RPMI7951 (cell line): ENCODE data around the gene RXRA. TPM values are rescaled to one million over a fixed set of nuclear protein-coding genes. Genes with fewer than 3 reads are reported as not detected.

Experiments
- total RNA-seq: library from RNA; depleted of rRNA; stranded (reverse); fragments of >200 nt; shearing (Covaris generic); gene quantifications from 2 replicates; pipeline ENCODE4 v1.2.3, GENCODE V29; 2014; rRNA removed

RXRA gene
- total RNA-seq, 1 experiment from 2014 or later: 3.5 TPM

Other genes with a start within 250 kb of the RXRA start
- 15.8 and 16.3 TPM in 2 replicates for gene WDR5, start 190.4 kb upstream of the RXRA start, total RNA-seq
- not detected in 2 replicates for gene RNU6ATAC, start 161.9 kb upstream of the RXRA start, total RNA-seq